GM06990 (cell line): ENCODE data around the gene USP26.
"Not testable (repeated sequence)": the region's sequence is repeated elsewhere in the genome, so short reads cannot be mapped to it uniquely, and the experiment has no call there.

ENCODE experiments used
- DNase-seq: peaks from one replicate; pipeline ENCODE4 v3.0.0-alpha.2; 2011; ENCODE audit not compliant: insufficient read length; ENCODE audit errors: extremely low read depth
- H3K27me3 ChIP-seq: replicated peaks from 2 replicates; pipeline ENCODE4 v1.6.0; 2011; ENCODE audit warnings: low read length; ENCODE audit not compliant: control insufficient read depth, insufficient read depth
- H3K36me3 ChIP-seq: 2 replicates; pipeline ENCODE4 v1.5.1; 2011; ENCODE audit warnings: low read length; ENCODE audit not compliant: control insufficient read depth, insufficient read depth
- H3K4me3 ChIP-seq: replicated peaks from 2 replicates; pipeline ENCODE4 v1.5.1; 2011; ENCODE audit warnings: low read depth, mild to moderate bottlenecking, control low read depth, low read length
- TF ChIP-seq, protein P1 (sequence below): IDR thresholded peaks from 2 replicates; pipeline ENCODE4 v1.5.1; 2011; ENCODE audit warnings: low read length, control low read depth, mild to moderate bottlenecking, inconsistent platforms; ENCODE audit not compliant: insufficient read depth, poor library complexity, severe bottlenecking

Gene USP26

DNA sequence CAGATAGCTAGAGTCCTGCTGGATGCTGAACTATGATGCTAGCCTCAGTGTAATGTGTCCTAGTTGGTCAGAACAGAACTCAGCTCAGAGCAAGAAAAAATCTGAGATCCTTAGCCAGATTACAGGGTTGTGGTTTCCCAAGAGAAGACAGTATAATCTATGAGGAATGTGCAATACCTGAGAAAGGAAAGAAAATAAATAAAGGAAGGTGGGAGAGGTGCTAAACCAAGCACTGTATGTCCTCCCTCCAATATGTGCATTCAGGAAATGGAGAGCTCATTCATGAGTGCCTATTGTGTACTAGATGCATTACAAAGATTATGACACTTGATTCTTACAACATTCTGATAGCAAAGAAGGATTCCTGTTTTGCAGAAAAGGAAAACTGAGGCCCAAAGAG is 7.5 kb downstream of the USP26 start:
- no peak for DNase-seq
- H3K36me3 ChIP-seq = no peaks in the 10 kb centered on the region
- H3K27me3 ChIP-seq = no peaks in the 10 kb centered on the region
- no peak overlapping the region for H3K4me3 ChIP-seq
- TF ChIP-seq, protein P1, sequence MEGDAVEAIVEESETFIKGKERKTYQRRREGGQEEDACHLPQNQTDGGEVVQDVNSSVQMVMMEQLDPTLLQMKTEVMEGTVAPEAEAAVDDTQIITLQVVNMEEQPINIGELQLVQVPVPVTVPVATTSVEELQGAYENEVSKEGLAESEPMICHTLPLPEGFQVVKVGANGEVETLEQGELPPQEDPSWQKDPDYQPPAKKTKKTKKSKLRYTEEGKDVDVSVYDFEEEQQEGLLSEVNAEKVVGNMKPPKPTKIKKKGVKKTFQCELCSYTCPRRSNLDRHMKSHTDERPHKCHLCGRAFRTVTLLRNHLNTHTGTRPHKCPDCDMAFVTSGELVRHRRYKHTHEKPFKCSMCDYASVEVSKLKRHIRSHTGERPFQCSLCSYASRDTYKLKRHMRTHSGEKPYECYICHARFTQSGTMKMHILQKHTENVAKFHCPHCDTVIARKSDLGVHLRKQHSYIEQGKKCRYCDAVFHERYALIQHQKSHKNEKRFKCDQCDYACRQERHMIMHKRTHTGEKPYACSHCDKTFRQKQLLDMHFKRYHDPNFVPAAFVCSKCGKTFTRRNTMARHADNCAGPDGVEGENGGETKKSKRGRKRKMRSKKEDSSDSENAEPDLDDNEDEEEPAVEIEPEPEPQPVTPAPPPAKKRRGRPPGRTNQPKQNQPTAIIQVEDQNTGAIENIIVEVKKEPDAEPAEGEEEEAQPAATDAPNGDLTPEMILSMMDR = no peak

GRCh38 chrX:133085785-133086184 is 11.1 kb downstream of the USP26 start:
- TF ChIP-seq, protein P1 = no peak
- DNase-seq = no peak
- Histone ChIP-seq H3K4me3 (no peak overlapping the region), H3K36me3 (no peaks in the 10 kb centered on the region), H3K27me3 (no peaks in the 10 kb centered on the region)

- not testable (repeated sequence) for DNase-seq, H3K36me3 ChIP-seq, H3K4me3 ChIP-seq, H3K27me3 ChIP-seq
These were observed 11.9 kb downstream of the USP26 start for GRCh38 chrX:133085056-133085455.

- no peaks in the 10 kb centered on the region for H3K27me3 ChIP-seq
- H3K36me3 ChIP-seq = no peaks in the 10 kb centered on the region
- no peak overlapping the region for H3K4me3 ChIP-seq
- TF ChIP-seq, protein P1 = no peak
- DNase-seq = no peak
These were observed 13.0 kb downstream of the USP26 start for GRCh38 chrX:133083899-133084298.

- TF ChIP-seq, protein P1 = no peak
- Histone ChIP-seq H3K27me3 (no peaks in the 10 kb centered on the region), H3K4me3 (no peak overlapping the region), H3K36me3 (no peaks in the 10 kb centered on the region)
- DNase-seq = no peak
These were observed 14.9 kb downstream of the USP26 start for GRCh38 chrX:133081990-133082389.

GRCh38 chrX:133077856-133078255 is 19.1 kb downstream of the USP26 start:
- H3K36me3 ChIP-seq, H3K4me3 ChIP-seq, DNase-seq, H3K27me3 ChIP-seq: not testable (repeated sequence)

- no peak overlapping the region for H3K4me3 ChIP-seq
- TF ChIP-seq, protein P1 = no peak
- no peak for DNase-seq
- H3K27me3 ChIP-seq = no peaks in the 10 kb centered on the region
- H3K36me3 ChIP-seq = no peaks in the 10 kb centered on the region
These were observed 24.3 kb downstream of the USP26 start for GRCh38 chrX:133072566-133072965.
